Inferior parietal cortex (tissue), 1 donor: Measurements from ENCODE around the gene CDH23.
A peak's percentile ranks its signal among the peaks of the same experiment; 100 is the strongest.

Experiments used
- DNase-seq: peaks from one replicate; pipeline ENCODE4 v3.0.0-alpha.2; 2016; ENCODE audit errors: extremely low spot score

CDH23 gene

GRCh38 chr10:71564194-71564820, 167.6 kb downstream of the CDH23 start:
- no peak for DNase-seq

GRCh38 chr10:71565284-71566000, 168.7 kb downstream of the CDH23 start:
- DNase-seq: no peak

- DNase-seq: no peak
Measured at GRCh38 chr10:71567006-71567405, 170.3 kb downstream of the CDH23 start.

DNA sequence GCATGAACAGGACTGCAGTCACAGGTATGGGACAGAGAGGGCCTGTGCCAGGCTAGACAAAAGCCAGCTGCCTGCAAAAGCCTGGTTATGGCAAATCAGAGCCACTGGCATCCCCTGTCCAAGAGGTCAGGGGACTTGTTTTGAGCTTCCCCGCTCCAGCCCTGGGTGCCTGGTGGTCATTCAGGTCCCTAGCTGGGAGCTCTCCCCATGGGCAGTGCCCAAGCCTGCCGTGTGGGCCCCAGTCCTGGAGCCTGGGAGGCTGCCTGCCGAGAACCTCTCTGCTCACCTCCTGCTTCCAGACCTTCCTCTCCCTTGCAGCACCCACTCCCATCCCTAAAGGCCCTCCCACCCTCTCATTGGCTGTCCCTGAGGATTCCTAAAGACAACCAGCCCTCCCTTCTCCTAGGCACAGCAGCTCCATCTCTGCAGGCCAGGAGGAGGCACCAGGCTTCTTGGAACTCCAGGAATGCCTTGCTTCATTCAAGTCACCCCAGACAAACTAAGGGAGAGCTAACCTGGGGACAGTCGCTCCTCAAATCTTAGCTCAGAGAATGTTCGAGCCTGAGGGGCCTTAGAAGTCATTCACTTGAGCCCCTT, 172.3 kb downstream of the CDH23 start:
- no peak for DNase-seq

- DNase-seq: peak; percentile 88
Measured at GRCh38 chr10:71569775-71570588, 173.3 kb downstream of the CDH23 start.

- no peak for DNase-seq
Measured at GRCh38 chr10:71571460-71572175, 174.9 kb downstream of the CDH23 start.

GRCh38 chr10:71572962-71573361, 176.2 kb downstream of the CDH23 start:
- DNase-seq: no peak

DNA sequence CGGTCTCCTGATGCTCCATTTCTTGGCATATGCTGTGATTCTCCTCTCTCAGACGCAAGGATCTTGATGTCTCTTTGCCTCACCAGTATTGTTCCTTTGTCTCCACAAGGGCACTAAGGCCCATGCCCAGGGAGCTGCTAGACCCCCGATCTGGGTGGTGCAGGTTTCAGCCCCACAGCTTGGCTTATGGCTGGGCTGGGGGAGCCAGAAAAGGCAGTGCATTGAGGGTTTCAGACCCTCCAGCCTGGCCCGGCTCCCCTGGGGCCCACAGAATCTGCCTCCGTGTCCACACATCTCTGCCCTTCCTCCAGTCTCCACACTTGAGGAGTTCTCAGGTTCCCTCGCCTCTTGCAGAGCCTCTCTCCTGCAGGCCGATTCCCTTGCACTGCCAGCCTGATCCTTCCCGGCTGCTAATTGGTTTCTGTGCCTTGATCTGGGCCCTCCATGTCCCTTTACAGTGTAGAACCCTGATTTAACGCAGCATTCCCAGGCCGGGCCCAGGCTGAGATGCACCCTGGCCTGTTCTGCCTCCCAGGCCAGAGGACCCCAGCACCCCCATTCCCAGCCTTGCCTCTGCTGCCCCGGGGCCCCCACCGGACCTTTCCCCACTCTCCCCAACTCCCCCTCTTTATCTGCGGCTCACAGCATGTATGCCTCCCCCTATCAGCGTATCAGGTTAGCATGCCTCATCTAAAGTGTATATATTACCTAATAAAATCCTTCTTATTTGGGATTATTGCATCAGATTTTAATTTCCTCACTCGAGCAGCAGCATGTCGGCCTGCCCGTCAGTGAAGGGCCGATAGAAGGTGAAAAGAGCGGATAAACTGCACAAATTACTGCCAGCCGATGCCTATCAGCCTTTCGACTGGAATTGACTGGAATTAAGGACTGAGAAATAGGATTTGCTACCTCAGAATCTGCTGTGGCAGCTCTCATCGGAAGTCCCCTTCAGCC, 177.1 kb downstream of the CDH23 start:
- DNase-seq: no peak

DNA sequence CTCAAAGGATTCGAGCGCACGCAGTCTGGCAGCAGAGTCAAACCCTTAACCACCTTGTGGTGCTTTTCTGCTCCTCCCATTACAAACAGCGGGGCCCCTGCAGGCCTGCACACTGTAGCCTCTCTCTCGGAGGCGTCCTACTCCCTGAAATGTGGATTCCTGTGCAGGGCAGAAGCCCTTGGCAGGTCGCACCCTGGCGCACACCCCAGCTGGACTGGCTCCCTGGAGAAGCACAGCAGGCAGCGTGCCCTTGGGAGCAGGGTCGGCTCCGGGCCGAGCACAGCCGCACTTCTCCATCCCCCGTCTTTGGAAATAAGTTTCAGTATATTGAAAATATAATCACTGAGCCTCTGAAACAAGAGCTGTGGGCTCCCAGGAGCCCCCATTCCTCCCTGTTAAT, 178.7 kb downstream of the CDH23 start:
- no peak for DNase-seq

- DNase-seq: no peak
Measured at GRCh38 chr10:71575934-71576801, 179.4 kb downstream of the CDH23 start.

DNA sequence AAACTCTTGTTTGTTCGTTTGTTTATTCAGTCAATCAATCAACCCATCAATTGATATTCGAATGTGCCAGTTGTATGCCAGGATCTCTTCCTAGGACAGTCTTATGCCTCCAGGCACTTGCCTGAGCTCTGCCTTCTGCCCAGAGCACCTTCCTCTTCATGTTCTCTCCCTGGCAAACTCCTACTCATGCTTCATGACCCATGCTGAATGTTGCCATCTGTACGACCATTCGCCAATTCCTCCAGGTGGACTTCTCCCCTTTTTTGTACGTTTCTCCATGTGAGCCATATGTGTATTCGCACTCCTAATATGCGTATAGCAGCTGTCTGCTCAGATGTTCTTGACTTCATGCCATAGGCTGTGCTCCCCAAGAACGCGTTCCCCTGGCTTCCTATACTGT, 180.1 kb downstream of the CDH23 start:
- DNase-seq: no peak

GRCh38 chr10:71577345-71577744, 180.6 kb downstream of the CDH23 start:
- DNase-seq: no peak

DNA sequence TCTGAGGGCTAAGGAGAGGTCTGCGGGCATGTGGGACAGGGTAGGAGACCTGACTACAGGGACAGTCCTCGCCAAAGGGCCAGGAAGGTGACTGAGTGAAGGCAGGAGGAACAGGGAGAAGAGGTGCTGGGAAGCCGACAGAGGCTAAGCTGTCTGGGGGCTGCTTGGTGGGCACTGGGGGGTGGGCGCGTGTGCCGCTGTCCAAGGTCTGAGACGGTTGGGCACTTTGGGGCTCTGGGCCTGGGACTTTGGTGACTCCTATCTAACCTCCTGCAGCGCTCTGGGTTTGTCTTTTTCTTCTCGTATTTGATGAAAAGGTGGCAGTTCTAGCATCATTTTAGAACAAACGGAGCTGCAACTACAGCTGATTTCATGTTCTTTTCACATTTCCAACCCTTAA, 181.3 kb downstream of the CDH23 start:
- DNase-seq: no peak

- DNase-seq: no peak
Measured at GRCh38 chr10:71579668-71580067, 182.9 kb downstream of the CDH23 start.

GRCh38 chr10:71580415-71580814, 183.7 kb downstream of the CDH23 start:
- no peak for DNase-seq

- no peak for DNase-seq
Measured at GRCh38 chr10:71580926-71581325, 184.2 kb downstream of the CDH23 start.

GRCh38 chr10:71581376-71581775, 184.7 kb downstream of the CDH23 start:
- DNase-seq: peak; percentile 20

DNA sequence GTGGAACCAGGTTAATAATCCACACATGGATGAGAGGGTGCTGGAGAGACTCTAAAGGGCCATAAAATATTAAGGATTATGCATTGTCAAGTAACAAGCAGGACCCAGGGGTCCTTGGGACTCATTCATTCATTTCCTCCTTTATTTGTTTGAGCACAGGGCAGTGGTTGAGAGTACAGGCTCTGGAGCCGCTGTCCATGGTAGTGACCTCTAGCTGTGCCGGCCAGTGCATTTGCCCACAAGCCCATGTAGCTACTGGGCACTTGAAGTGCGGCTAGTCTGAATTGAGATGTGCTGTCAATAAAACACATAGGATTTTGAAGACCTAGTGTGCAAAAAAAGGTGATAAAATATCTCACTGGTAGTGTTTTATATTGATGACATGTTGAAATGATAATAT, 185.3 kb downstream of the CDH23 start:
- peak; percentile 34 for DNase-seq
